ENCODE measurements around the gene LRP5.

- TF ChIP-seq POLR2A (IDR thresholded peaks at IDR 0.05) (no peak), EP300 (IDR thresholded peaks at IDR 0.05) (no peak)
Measured at GRCh38 chr11:68312780-68313573, 586 bp downstream of the LRP5 start.
